Transverse colon (tissue), 3 donors: ENCODE results near the gene TMEM192.

Experiments
- EP300 ChIP-seq: sonication (generic); formaldehyde crosslinking; IDR thresholded peaks from one replicate; pipeline ENCODE4 v1.6.1; 2017; ENCODE audit warnings: antibody characterized with exemption, low read depth
- POLR2A ChIP-seq: fragments of 450-650 bp; IDR thresholded peaks from one replicate; pipeline ENCODE4 v1.6.1; 2016; ENCODE audit warnings: antibody characterized with exemption, mild to moderate bottlenecking, moderate library complexity
- TF ChIP-seq, protein P1 (sequence below), 5 experiments: fragments of 200-600 bp in 3 of 5; fragments of 450-650 bp in 2 of 5; sonication (generic) in 3 of 5; IDR thresholded peaks; 1 replicate in 2 of 5; 2 replicates in 3 of 5; pipeline ENCODE4 v1.5.1; 2016 to 2017; ENCODE audit warnings: antibody characterized with exemption in 5 of 5, inconsistent platforms in 3 of 5, mild to moderate bottlenecking in 2 of 5, moderate library complexity in 1 of 5

GRCh38 chr4:165053645-165054044 is 59.0 kb downstream of the TMEM192 start, which contains the start of gene TRIM75:
- TF ChIP-seq POLR2A: no peak
- TF ChIP-seq EP300: no peak
- TF ChIP-seq, protein P1, sequence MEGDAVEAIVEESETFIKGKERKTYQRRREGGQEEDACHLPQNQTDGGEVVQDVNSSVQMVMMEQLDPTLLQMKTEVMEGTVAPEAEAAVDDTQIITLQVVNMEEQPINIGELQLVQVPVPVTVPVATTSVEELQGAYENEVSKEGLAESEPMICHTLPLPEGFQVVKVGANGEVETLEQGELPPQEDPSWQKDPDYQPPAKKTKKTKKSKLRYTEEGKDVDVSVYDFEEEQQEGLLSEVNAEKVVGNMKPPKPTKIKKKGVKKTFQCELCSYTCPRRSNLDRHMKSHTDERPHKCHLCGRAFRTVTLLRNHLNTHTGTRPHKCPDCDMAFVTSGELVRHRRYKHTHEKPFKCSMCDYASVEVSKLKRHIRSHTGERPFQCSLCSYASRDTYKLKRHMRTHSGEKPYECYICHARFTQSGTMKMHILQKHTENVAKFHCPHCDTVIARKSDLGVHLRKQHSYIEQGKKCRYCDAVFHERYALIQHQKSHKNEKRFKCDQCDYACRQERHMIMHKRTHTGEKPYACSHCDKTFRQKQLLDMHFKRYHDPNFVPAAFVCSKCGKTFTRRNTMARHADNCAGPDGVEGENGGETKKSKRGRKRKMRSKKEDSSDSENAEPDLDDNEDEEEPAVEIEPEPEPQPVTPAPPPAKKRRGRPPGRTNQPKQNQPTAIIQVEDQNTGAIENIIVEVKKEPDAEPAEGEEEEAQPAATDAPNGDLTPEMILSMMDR (IDR thresholded peaks at IDR 0.05): no peak
